ENCODE measurements around the gene ONECUT1. TPM values are rescaled to one million over a fixed set of nuclear protein-coding genes. Genes with fewer than 3 reads are reported as not detected.

Gene ONECUT1
- total RNA-seq, 1 donor from 2014 or later = not detected

DNA sequence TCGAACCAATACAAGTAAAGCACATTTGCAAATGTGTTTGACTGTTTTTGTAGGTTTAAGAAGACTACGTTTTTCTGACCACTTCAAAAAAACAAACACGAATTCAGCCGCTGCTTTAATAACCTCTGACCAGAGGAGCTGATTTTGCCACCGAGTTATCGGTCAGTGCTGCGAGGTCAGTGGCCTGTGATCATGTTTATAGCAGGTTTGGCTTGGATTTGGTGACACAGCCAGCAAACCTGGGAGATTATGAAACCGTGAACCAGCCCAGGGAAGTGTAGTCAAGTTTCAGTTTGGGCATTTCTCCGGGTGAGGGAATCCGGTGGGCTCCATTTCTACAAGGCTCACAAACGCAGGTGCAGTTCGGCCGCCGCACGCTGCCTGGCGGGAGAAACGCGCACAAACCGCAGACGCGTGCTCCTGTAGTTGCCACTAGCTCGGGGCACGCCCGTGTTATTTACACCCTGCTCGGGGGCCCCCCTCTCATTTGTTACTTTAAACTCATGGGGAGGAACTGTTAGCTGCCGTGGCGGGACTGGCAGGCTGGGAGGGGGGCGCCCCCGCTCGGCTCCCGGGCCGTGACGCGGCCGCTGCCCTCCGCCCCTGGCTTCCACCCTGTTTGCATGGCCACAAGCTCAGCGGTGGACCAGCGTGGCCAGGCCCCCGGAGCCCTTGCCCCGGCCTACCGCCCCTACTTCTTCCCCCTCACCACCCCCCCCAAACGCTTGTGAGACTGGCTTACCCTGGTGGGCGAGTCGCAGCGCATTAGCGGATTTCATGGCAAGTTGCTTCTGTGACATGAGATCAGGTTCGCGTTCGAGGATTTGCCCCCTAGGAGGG lies 13.6 kb upstream of the ONECUT1 start:
- Histone ChIP-seq H3K27me3 (peaks cover 97% of the 10 kb centered on the region), H3K9me3 (no peaks in the 10 kb centered on the region), H3K27ac (no peak overlapping the region), H3K4me1 (peaks cover 27% of the 10 kb centered on the region), H3K36me3 (no peaks in the 10 kb centered on the region), H3K4me3 (no peak overlapping the region)
- ATAC-seq = no peak
- intact Hi-C loops (cut with DNase I) = no loop called here
- DNase-seq = no peak
- TF ChIP-seq, protein P1, sequence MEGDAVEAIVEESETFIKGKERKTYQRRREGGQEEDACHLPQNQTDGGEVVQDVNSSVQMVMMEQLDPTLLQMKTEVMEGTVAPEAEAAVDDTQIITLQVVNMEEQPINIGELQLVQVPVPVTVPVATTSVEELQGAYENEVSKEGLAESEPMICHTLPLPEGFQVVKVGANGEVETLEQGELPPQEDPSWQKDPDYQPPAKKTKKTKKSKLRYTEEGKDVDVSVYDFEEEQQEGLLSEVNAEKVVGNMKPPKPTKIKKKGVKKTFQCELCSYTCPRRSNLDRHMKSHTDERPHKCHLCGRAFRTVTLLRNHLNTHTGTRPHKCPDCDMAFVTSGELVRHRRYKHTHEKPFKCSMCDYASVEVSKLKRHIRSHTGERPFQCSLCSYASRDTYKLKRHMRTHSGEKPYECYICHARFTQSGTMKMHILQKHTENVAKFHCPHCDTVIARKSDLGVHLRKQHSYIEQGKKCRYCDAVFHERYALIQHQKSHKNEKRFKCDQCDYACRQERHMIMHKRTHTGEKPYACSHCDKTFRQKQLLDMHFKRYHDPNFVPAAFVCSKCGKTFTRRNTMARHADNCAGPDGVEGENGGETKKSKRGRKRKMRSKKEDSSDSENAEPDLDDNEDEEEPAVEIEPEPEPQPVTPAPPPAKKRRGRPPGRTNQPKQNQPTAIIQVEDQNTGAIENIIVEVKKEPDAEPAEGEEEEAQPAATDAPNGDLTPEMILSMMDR (IDR thresholded peaks at IDR 0.05) = no peak

DNA sequence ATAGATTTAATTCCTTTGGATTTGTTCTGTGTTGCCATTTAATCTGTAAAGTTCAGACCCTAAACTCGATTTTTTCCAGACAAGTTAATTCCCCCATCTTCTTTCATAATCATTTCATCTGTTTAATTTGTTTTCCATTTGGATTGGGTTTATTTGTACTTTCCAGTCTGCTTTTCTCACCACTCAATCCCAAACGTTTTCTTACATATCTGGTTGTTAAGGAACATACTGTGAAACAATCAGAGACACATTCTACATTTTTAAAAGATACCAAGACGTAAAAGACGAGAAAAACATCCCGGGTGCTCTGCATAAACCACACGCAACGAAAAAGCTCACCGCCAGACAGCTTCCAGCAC lies 13.0 kb upstream of the ONECUT1 start:
- ATAC-seq = no peak
- intact Hi-C loops (cut with DNase I) = no loop called here
- H3K27ac ChIP-seq = no peak overlapping the region
- H3K36me3 ChIP-seq = no peaks in the 10 kb centered on the region
- H3K4me1 ChIP-seq = peaks cover 28% of the 10 kb centered on the region
- peaks cover 98% of the 10 kb centered on the region for H3K27me3 ChIP-seq
- H3K9me3 ChIP-seq = no peaks in the 10 kb centered on the region
- TF ChIP-seq, protein P1 (IDR thresholded peaks at IDR 0.05) = no peak
- H3K4me3 ChIP-seq = no peak overlapping the region
- DNase-seq = no peak

DNA sequence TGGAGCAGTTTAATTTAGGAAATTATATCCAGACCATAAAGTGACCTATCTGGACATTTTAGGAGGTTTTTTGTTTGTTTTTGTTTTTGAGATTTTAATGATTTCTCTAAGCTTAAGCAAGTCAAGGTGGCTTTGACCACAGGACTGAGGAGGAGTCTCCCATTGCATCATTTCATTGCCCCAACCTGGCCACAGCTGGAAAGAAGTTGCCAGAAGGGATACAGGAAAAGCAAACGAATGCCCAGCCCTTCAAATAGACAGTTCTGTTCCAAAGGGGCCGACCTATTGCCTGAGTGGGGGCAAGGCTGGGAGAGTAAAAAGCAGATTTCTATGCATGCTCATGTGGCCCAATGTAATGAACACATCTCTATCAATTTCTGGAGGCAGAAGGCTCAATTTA lies 12.0 kb upstream of the ONECUT1 start:
- Histone ChIP-seq H3K4me3 (no peak overlapping the region), H3K27me3 (peaks cover 98% of the 10 kb centered on the region), H3K4me1 (peaks cover 33% of the 10 kb centered on the region), H3K27ac (no peak overlapping the region), H3K36me3 (no peaks in the 10 kb centered on the region), H3K9me3 (no peaks in the 10 kb centered on the region)
- ATAC-seq (no peak), DNase-seq (no peak)
- TF ChIP-seq, protein P1 (IDR thresholded peaks at IDR 0.05) = no peak
- intact Hi-C loops (cut with DNase I) = no loop called here

DNA sequence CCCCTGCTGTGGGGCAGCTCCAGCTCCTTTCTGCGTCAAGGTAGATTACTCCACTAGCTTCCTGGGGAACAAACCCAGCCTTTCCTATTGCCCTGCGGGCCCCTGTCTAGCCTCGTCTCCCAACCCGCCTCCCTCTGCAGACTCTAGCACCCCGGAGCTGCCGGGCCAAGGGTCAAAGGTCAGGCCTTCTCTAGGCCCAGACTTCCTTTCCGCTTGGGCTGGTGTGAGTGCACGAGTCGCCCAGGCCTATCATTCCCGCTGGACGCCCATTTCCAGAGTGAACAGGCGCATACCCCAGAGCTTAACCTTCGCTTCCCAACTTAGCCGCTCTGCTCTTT lies 11.6 kb upstream of the ONECUT1 start:
- TF ChIP-seq, protein P1 (IDR thresholded peaks at IDR 0.05) = no peak
- H3K4me3 ChIP-seq = no peak overlapping the region
- H3K4me1 ChIP-seq = peaks cover 33% of the 10 kb centered on the region
- ATAC-seq = no peak
- DNase-seq = no peak
- H3K27me3 ChIP-seq = peaks cover 98% of the 10 kb centered on the region
- no peak overlapping the region for H3K27ac ChIP-seq
- no peaks in the 10 kb centered on the region for H3K36me3 ChIP-seq
- H3K9me3 ChIP-seq = no peaks in the 10 kb centered on the region
- intact Hi-C loops (cut with DNase I) = no loop called here

DNA sequence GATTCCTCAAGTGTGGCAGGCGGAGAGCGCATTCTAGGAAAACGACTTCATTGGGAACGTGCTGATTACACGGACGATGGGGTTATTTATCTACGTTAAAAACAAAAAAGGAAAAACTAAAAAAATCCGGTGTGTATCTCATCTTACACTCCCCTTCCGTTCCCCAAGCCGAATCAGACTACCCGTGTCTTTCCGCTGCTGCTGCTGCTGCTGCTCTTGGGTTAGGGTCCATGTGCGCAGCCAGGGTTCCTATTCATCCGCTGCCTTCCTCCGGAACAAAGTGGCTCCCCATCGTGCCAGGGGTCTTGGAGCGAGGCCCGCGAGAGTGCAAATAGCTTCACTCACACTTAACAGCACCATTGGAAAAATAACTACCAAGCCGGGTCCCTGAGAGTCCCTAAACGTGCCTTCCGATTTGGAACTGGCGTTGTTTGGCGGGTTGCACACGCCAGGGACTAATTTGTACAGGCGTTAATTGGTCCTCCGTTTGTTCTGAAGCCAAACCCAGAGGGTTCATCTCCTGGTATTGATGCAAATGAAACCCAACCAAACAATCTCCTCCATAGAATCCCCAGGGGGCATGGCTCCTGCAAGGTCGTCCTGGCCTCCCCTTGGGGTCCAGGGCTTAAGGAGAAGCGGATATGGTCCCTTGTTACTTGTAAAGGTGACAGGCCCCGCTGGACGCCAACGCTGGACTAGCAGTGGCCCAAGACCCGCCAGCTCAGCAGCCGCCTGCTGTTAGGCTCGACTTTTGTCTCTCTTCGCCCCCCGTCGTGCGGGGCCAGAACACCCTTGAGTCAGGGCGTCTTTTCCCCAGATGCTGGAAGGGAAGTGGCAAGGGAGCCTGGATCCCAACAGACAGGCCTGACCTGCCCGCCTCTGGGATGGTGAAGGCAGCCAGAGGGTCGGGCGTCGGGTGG lies 11.0 kb upstream of the ONECUT1 start:
- H3K36me3 ChIP-seq = no peaks in the 10 kb centered on the region
- H3K4me3 ChIP-seq = no peak overlapping the region
- TF ChIP-seq, protein P1 (IDR thresholded peaks at IDR 0.05) = no peak
- intact Hi-C loops (cut with DNase I) = no loop called here
- DNase-seq (no peak), ATAC-seq (no peak)
- H3K4me1 ChIP-seq = peaks cover 32% of the 10 kb centered on the region
- H3K27me3 ChIP-seq = peaks cover 98% of the 10 kb centered on the region
- H3K27ac ChIP-seq = no peak overlapping the region
- H3K9me3 ChIP-seq = no peaks in the 10 kb centered on the region
